SK-N-SH treated with all-trans-retinoic acid at 6 μM for 48 hours (cell line): Measurements from ENCODE around the gene MIOX.

Experiments used
- ARNTL ChIP-seq: fragments of 450-650 bp; formaldehyde crosslinking; IDR thresholded peaks from 2 replicates; pipeline ENCODE4 v1.5.0; 2020; ENCODE audit warnings: low read depth, mild to moderate bottlenecking, moderate library complexity, borderline replicate concordance
- CREB5 ChIP-seq: fragments of 250-450 bp; sonication (Bioruptor Pico); IDR thresholded peaks from 2 replicates; pipeline ENCODE4 v1.5.1; 2020; ENCODE audit warnings: low read depth, mild to moderate bottlenecking, moderate library complexity
- CSDC2 ChIP-seq: fragments of 250-450 bp; sonication (Bioruptor Pico); IDR thresholded peaks from 2 replicates; pipeline ENCODE4 v1.5.0; 2020; ENCODE audit warnings: mild to moderate bottlenecking, moderate library complexity
- GLIS3 ChIP-seq: fragments of 250-450 bp; sonication (Bioruptor Pico); IDR thresholded peaks from 2 replicates; pipeline ENCODE4 v1.5.0; 2020; ENCODE audit warnings: mild to moderate bottlenecking, moderate library complexity
- PATZ1 ChIP-seq: fragments of 250-450 bp; sonication (Bioruptor Pico); IDR thresholded peaks from 2 replicates; pipeline ENCODE4 v1.8.0; 2020; ENCODE audit warnings: mild to moderate bottlenecking, moderate library complexity, borderline replicate concordance
- ZFP30 ChIP-seq: fragments of 450-650 bp; formaldehyde crosslinking; IDR thresholded peaks from 2 replicates; pipeline ENCODE4 v1.5.0; 2022; ENCODE audit warnings: mild to moderate bottlenecking, moderate library complexity

GRCh38 chr22:50438305-50439275 is 48.1 kb upstream of the MIOX start:
- TF ChIP-seq ARNTL (no peak), CSDC2 (CRISPR knock-in tag) (no peak), CREB5 (CRISPR knock-in tag) (no peak), PATZ1 (no peak), ZFP30 (CRISPR knock-in tag) (no peak), GLIS3 (CRISPR knock-in tag) (no peak)
